MM.1S (cell line): Measurements from ENCODE around the gene SCRT2.

ENCODE experiments used
- CTCF ChIP-seq: fragments of 300-600 bp; sonication (generic); IDR thresholded peaks from 2 replicates; pipeline ENCODE4 v1.5.1; 2016; ENCODE audit warnings: antibody characterized with exemption, low read length, mixed read lengths
- EZH2phosphoT487 ChIP-seq: fragments of 300-600 bp; sonication (generic); IDR thresholded peaks from 2 replicates; pipeline ENCODE4 v1.6.1; 2018; ENCODE audit warnings: antibody characterized with exemption, low read length

- TF ChIP-seq EZH2phosphoT487 = no peak
- TF ChIP-seq CTCF = no peak
Measured at GRCh38 chr20:673603-674001, 2.0 kb downstream of the SCRT2 start.
